Measurements from ENCODE around the gene LHPP.
"Not testable (repeated sequence)": the region's sequence is repeated elsewhere in the genome, so short reads cannot be mapped to it uniquely, and the experiment has no call there.

LHPP gene

GRCh38 chr10:124539935-124540641, 78.5 kb downstream of the LHPP start:
- DNase-seq, result no peak

DNA sequence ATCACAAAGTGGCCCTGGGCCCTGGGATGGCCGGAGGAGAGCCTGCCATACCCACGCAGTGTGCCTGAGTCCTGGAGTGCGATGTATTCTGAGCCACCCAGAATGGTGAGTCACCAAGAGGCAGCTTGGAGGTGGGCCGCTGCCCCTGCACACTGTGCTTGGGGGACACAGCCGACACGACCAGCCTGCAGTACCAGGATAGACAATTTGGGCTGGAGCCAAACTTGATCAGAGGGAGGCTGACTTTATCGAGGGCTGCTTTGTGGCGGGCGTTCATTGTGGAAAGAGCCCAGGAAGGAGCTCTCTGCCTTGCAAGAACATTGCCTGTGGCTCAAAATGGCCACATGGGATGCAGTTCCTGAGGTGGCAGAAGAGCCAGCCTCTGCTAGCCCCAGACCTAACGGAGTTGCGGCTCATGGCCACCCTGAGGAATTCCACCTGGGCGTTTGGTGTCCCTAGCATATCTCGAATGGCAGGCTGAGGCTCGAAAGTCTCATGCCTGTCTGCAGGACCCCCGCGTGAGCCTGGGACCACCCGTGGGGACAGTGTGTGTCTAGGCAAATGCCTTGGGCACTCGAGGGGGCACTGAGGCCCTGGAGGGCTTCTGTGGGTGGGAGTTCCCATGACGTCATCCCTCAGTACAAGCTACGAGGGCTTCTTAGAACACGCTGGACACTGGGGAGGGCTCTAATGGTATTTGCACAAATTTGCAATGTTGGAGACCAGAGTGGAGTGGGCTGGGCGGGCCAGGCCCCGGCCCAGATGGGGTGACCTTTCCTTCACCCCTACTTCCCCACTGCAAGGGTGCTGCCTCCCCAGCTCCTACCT, 79.7 kb downstream of the LHPP start:
- DNase-seq, result no peak

DNA sequence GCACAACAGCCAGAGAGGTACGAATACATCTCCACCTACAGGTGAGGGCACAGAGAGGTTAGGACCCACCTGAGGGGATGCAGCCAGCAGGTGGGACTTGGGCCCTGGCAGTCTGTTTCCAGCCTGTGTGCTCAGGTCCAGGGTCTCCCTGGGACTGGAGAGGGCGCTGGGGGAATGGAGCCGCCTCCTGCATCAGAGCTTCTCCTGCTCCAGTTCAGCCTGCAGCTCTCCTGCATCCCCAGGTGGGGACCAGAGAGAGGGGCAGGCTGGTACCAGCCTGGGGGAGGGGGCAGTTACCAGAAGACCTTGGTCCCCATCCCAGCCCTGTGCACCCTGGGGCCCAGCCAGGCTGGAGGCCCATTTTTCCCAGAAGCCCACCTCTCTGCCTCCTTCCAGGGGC, 80.7 kb downstream of the LHPP start:
- DNase-seq, result no peak

- no peak for DNase-seq
Measured at GRCh38 chr10:124543146-124543545, 81.5 kb downstream of the LHPP start.

DNA sequence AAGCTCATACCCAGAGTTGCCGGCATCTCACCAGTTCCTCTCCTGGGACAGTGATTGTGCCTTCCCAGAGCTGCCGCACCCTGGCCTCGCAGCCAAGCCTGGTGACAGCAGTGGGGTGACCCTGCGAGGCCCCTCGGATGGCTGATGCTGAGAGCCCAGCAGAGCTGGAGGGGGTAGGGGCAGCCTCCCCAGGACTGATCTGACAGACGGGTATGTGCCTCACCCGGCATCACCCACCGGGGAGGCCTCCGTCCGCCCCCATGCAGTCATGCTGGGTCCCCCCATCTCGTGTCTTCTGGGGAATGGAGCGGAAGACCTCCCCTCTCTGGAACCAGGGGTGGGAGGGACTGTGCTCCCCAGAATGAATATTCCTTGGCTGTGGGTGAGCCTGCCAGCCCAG, 82.3 kb downstream of the LHPP start:
- no peak for DNase-seq

- no peak for DNase-seq
Measured at GRCh38 chr10:124544711-124545110, 83.1 kb downstream of the LHPP start.

- DNase-seq, result no peak
Measured at GRCh38 chr10:124545351-124546054, 83.9 kb downstream of the LHPP start.

GRCh38 chr10:124546055-124546369, 84.4 kb downstream of the LHPP start:
- no peak for DNase-seq

DNA sequence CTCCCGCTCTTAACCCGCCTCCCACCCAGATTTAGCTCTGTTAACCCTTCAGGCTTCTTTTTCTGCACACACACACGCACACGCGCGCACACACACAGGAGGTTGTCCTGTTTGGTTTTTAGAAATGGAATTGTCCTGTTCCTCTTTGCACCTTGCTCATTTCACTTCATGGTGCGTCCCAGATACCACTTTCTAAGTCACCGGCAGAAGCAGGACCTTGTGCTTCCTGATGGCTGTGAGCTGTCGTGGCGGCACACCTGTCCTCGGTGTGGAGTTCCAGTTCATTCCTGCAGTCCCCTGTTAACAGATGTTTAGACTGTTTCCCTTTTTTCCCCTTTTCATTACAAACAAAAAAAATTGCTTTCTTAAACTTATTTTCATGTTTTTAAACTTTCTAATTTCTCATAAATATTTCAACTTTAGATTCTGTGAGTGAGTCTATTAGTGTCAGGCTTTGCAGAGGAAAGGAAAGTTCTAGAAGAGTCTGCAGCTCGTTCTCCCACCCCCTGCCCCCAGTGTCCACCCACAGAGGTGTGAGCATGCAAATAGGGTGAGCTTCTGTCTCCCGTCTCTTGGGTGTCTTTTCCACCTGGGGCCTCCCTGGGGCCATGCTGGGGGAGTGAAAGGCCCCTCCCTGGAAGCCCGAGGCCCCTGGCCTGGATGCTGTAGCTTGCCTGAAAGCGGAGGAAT, 85.5 kb downstream of the LHPP start:
- no peak for DNase-seq

GRCh38 chr10:124547647-124548168, 86.1 kb downstream of the LHPP start:
- no peak for DNase-seq

DNA sequence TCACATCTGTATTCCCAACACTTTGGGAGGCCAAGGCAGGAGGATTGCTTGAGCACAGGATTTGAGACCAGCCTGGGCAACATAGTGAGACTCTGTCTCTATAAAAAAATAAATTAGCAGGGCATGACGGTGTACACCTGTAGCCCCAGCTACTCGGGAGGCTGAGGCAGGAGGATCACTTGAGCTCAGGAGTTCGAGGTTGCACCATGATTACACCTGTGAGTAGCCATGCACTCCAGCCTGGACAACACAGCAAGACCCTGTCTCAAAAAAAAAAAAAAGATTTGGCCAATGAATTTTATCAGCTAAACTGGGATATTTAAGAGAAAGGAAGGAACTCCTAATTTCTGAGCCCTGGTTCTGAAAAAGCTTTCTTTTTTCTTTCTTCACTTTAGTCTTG, 87.5 kb downstream of the LHPP start:
- DNase-seq, result not testable (repeated sequence)

GRCh38 chr10:124550293-124551034, 88.8 kb downstream of the LHPP start:
- no peak for DNase-seq

- no peak for DNase-seq
Measured at GRCh38 chr10:124551097-124551496, 89.5 kb downstream of the LHPP start.

- no peak for DNase-seq
Measured at GRCh38 chr10:124551755-124552154, 90.1 kb downstream of the LHPP start.

GRCh38 chr10:124552691-124553276, 91.2 kb downstream of the LHPP start:
- DNase-seq, result no peak

- DNase-seq, result no peak
Measured at GRCh38 chr10:124554085-124554858, 92.6 kb downstream of the LHPP start.

GRCh38 chr10:124557167-124557566, 95.5 kb downstream of the LHPP start:
- DNase-seq, result no peak

GRCh38 chr10:124557648-124558338, 96.2 kb downstream of the LHPP start:
- no peak for DNase-seq

DNA sequence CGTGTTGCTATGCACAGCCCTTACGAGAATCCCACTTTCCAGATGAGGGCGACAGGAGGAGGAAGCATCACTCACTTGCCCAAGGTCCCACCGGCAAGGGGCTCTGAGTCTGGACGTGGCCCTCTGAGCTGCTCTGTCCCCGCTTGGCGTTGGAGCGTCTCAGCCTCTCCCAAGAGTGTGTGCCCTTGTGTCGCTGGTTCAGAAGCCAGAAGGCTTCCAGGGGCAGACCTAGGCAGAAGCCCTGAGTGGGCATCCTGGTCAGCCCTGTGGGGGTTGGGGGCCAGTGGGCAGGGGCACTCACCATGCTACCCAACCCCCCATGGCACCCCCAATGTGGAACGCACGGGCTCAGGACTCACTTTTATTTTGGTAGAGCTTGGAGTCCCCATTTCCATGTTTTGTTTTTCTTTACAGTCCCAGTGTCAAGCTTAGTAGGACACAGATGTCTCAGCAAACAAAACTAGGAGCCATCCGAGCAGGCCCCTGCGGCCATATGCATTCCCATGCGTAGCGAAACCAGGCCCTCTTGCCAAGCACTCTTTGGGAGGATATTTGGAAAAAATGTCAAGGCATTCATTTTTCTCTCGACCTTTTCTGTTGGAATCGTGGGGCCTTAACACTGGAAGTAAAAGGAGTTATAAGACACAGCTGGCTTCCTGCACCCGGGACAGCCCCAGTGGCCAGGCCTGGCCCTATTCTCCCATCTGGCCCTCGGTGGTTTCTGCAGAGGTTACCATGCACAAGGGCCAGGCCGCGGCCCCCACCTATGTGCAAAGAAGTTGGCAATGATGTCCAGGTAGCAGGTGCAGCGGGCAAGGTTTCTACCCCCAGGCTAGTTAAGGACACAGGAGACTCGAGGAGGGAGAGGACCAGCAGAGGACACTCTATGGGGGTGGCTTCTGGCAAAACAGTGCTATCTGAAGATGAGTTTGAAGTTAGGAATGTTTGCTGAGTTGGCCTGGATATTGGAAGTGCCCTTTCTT, 97.0 kb downstream of the LHPP start:
- no peak for DNase-seq

Data from NCI-H1417 treated with DMSO at 0.1 percent for 48 hours (cell line).